HepG2 (cell line): ENCODE measurements around the gene PLXDC2. TPM values are rescaled to one million over a fixed set of nuclear protein-coding genes. Genes with fewer than 3 reads are reported as not detected.

ENCODE experiments used
- FOXJ3 ChIP-seq: sonication (generic); formaldehyde crosslinking; IDR thresholded peaks from 2 replicates; pipeline ENCODE4 v1.4.0; 2020; ENCODE audit warnings: missing genetic modification reagents, mild to moderate bottlenecking, borderline replicate concordance
- MTF1 ChIP-seq: sonication (generic); formaldehyde crosslinking; IDR thresholded peaks from 2 replicates; pipeline ENCODE4 v1.5.0; 2020; ENCODE audit warnings: missing genetic modification reagents
- NCOA1 ChIP-seq: sonication (generic); formaldehyde crosslinking; IDR thresholded peaks from 2 replicates; pipeline ENCODE4 v1.9.0; 2021; ENCODE audit warnings: missing genetic modification reagents
- NR1H2 ChIP-seq: sonication (generic); formaldehyde crosslinking; IDR thresholded peaks from 2 replicates; pipeline ENCODE4 v1.8.1; 2022; ENCODE audit warnings: low read depth, missing genetic modification reagents, borderline replicate concordance
- PHF8 ChIP-seq: sonication (generic); formaldehyde crosslinking; IDR thresholded peaks from 2 replicates; pipeline ENCODE4 v1.5.0; 2020; ENCODE audit warnings: missing genetic modification reagents
- PLRG1 ChIP-seq: fragments of 450-650 bp; conservative IDR thresholded peaks from 2 replicates; pipeline ENCODE4 v1.6.1; 2016
- SOX6 ChIP-seq, 2 experiments: fragments of 450-650 bp in 1 of 2; sonication (generic) in 1 of 2; formaldehyde crosslinking in 1 of 2; IDR thresholded peaks; 2 replicates each; pipeline versions ENCODE4 v1.4.0 to v1.6.1; 2017 to 2020; ENCODE audit warnings: antibody characterized with exemption in 1 of 2, mild to moderate bottlenecking in 1 of 2, missing genetic modification reagents in 1 of 2
- TBP ChIP-seq: sonication (generic); formaldehyde crosslinking; IDR thresholded peaks from 2 replicates; pipeline ENCODE4 v1.5.0; 2020; ENCODE audit warnings: missing genetic modification reagents
- ZFP36L1 ChIP-seq: sonication (generic); formaldehyde crosslinking; IDR thresholded peaks from 2 replicates; pipeline ENCODE4 v1.8.0; 2022; ENCODE audit warnings: mild to moderate bottlenecking, missing genetic modification reagents, moderate library complexity
- ZNF224 ChIP-seq: sonication (generic); formaldehyde crosslinking; IDR thresholded peaks from 2 replicates; pipeline ENCODE4 v1.5.0; 2020; ENCODE audit warnings: mild to moderate bottlenecking, missing genetic modification reagents
- polyA plus RNA-seq, 8 experiments: library from polyadenylated mRNA; depleted of rRNA in 3 of 8; stranded (reverse) in 7 of 8; unstranded in 1 of 8; fragments of >200 nt; fragmentation: Illumina TruSeq in 4 of 8; extraction: Trizol in 4 of 8; gene quantifications; 2 replicates each; pipeline versions ENCODE4 v1.2.1 to v1.2.3, GENCODE V29; 2011 to 2016; ENCODE audit warnings: low read depth in 4 of 8, missing spikeins in 1 of 8, mixed read lengths in 1 of 8; ENCODE audit not compliant: insufficient read depth in 1 of 8
- total RNA-seq, 5 experiments: library from RNA; depleted of rRNA; stranded (reverse); fragments of >200 nt; fragmentation: Illumina TruSeq; extraction: Trizol; gene quantifications; 2 replicates each; pipeline ENCODE4 v1.2.3, GENCODE V29; 2016; ENCODE audit warnings: low read depth in 1 of 5
- TF ChIP-seq, protein P1 (sequence below): sonication (generic); formaldehyde crosslinking; IDR thresholded peaks from 2 replicates; pipeline ENCODE4 v1.5.0; 2020; ENCODE audit warnings: missing genetic modification reagents
- TF ChIP-seq, protein P2 (sequence below): IDR thresholded peaks from 2 replicates; pipeline ENCODE4 v1.6.1; 2012; ENCODE audit warnings: low read length, improper control_type of control experiment
- TF ChIP-seq, protein P3 (sequence below): sonication (generic); formaldehyde crosslinking; IDR thresholded peaks from 2 replicates; pipeline ENCODE4 v1.5.0; 2020; ENCODE audit warnings: missing genetic modification reagents
- TF ChIP-seq, protein P4 (sequence below): sonication (generic); formaldehyde crosslinking; IDR thresholded peaks from 2 replicates; pipeline ENCODE4 v1.5.1; 2020; ENCODE audit warnings: mild to moderate bottlenecking, missing genetic modification reagents, borderline replicate concordance
- TF ChIP-seq, protein P5 (sequence below): sonication (generic); formaldehyde crosslinking; IDR thresholded peaks from 2 replicates; pipeline ENCODE4 v1.8.0; 2022; ENCODE audit warnings: missing genetic modification reagents, mild to moderate bottlenecking, borderline replicate concordance

Gene PLXDC2
- total and polyA plus RNA-seq, 2 of the 13 experiments (the other 11 are each of a cell fraction or from before 2014, with no cell fraction given) = 2.1 to 2.4 TPM

DNA sequence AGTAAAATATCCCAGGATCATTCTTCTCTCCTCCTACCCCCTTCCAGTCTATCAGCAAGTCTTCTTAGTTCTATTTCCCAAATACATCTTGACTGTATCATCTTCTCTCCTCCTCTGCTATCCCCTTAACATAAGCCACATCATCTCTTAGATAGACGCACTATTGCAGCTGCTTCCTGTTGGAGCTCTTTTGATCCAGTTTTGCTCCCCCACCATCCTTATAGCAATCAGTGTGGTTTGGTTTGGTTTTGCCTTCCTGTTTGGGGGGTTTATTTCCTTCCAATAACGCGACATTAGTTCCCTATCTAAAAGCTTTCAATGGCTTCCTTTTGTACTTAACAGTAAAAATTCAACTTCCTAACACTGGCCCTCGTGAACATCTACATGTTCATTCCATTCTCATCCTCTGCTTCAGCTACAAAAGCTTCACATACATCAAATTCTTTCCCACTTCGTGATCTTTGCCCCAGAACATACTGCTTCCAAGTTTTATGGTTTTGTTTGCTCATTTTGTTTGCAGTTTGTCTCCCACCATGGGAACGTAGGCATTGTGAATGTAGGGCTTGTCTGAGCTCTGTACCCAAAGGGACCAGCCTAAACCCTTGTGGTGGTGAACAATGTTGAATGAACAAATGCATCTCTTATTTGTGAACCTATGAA, 33.7 kb upstream of the PLXDC2 start (continued):
- TF ChIP-seq, protein P1, sequence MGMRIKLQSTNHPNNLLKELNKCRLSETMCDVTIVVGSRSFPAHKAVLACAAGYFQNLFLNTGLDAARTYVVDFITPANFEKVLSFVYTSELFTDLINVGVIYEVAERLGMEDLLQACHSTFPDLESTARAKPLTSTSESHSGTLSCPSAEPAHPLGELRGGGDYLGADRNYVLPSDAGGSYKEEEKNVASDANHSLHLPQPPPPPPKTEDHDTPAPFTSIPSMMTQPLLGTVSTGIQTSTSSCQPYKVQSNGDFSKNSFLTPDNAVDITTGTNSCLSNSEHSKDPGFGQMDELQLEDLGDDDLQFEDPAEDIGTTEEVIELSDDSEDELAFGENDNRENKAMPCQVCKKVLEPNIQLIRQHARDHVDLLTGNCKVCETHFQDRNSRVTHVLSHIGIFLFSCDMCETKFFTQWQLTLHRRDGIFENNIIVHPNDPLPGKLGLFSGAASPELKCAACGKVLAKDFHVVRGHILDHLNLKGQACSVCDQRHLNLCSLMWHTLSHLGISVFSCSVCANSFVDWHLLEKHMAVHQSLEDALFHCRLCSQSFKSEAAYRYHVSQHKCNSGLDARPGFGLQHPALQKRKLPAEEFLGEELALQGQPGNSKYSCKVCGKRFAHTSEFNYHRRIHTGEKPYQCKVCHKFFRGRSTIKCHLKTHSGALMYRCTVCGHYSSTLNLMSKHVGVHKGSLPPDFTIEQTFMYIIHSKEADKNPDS = no peak
- TF ChIP-seq, protein P2, sequence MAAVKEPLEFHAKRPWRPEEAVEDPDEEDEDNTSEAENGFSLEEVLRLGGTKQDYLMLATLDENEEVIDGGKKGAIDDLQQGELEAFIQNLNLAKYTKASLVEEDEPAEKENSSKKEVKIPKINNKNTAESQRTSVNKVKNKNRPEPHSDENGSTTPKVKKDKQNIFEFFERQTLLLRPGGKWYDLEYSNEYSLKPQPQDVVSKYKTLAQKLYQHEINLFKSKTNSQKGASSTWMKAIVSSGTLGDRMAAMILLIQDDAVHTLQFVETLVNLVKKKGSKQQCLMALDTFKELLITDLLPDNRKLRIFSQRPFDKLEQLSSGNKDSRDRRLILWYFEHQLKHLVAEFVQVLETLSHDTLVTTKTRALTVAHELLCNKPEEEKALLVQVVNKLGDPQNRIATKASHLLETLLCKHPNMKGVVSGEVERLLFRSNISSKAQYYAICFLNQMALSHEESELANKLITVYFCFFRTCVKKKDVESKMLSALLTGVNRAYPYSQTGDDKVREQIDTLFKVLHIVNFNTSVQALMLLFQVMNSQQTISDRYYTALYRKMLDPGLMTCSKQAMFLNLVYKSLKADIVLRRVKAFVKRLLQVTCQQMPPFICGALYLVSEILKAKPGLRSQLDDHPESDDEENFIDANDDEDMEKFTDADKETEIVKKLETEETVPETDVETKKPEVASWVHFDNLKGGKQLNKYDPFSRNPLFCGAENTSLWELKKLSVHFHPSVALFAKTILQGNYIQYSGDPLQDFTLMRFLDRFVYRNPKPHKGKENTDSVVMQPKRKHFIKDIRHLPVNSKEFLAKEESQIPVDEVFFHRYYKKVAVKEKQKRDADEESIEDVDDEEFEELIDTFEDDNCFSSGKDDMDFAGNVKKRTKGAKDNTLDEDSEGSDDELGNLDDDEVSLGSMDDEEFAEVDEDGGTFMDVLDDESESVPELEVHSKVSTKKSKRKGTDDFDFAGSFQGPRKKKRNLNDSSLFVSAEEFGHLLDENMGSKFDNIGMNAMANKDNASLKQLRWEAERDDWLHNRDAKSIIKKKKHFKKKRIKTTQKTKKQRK = no peak
- TF ChIP-seq SOX6 (IDR thresholded peaks at IDR 0.05) (no peak), SOX6 (CRISPR knock-in tag; IDR thresholded peaks at IDR 0.05) (peak; percentile 81), PHF8 (CRISPR knock-in tag) (no peak), MTF1 (CRISPR knock-in tag) (no peak), ZFP36L1 (CRISPR knock-in tag) (no peak), NR1H2 (no peak), NCOA1 (CRISPR knock-in tag) (no peak), ZNF224 (no peak), TBP (no peak), FOXJ3 (peak; percentile 26; the same call in 1 of the 2 replicates), PLRG1 (no peak)
- TF ChIP-seq, protein P3, sequence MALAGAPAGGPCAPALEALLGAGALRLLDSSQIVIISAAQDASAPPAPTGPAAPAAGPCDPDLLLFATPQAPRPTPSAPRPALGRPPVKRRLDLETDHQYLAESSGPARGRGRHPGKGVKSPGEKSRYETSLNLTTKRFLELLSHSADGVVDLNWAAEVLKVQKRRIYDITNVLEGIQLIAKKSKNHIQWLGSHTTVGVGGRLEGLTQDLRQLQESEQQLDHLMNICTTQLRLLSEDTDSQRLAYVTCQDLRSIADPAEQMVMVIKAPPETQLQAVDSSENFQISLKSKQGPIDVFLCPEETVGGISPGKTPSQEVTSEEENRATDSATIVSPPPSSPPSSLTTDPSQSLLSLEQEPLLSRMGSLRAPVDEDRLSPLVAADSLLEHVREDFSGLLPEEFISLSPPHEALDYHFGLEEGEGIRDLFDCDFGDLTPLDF = no peak
- TF ChIP-seq, protein P4, sequence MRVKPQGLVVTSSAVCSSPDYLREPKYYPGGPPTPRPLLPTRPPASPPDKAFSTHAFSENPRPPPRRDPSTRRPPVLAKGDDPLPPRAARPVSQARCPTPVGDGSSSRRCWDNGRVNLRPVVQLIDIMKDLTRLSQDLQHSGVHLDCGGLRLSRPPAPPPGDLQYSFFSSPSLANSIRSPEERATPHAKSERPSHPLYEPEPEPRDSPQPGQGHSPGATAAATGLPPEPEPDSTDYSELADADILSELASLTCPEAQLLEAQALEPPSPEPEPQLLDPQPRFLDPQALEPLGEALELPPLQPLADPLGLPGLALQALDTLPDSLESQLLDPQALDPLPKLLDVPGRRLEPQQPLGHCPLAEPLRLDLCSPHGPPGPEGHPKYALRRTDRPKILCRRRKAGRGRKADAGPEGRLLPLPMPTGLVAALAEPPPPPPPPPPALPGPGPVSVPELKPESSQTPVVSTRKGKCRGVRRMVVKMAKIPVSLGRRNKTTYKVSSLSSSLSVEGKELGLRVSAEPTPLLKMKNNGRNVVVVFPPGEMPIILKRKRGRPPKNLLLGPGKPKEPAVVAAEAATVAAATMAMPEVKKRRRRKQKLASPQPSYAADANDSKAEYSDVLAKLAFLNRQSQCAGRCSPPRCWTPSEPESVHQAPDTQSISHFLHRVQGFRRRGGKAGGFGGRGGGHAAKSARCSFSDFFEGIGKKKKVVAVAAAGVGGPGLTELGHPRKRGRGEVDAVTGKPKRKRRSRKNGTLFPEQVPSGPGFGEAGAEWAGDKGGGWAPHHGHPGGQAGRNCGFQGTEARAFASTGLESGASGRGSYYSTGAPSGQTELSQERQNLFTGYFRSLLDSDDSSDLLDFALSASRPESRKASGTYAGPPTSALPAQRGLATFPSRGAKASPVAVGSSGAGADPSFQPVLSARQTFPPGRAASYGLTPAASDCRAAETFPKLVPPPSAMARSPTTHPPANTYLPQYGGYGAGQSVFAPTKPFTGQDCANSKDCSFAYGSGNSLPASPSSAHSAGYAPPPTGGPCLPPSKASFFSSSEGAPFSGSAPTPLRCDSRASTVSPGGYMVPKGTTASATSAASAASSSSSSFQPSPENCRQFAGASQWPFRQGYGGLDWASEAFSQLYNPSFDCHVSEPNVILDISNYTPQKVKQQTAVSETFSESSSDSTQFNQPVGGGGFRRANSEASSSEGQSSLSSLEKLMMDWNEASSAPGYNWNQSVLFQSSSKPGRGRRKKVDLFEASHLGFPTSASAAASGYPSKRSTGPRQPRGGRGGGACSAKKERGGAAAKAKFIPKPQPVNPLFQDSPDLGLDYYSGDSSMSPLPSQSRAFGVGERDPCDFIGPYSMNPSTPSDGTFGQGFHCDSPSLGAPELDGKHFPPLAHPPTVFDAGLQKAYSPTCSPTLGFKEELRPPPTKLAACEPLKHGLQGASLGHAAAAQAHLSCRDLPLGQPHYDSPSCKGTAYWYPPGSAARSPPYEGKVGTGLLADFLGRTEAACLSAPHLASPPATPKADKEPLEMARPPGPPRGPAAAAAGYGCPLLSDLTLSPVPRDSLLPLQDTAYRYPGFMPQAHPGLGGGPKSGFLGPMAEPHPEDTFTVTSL = peak; percentile 62; the same call in 1 of the 2 replicates
- TF ChIP-seq, protein P5, sequence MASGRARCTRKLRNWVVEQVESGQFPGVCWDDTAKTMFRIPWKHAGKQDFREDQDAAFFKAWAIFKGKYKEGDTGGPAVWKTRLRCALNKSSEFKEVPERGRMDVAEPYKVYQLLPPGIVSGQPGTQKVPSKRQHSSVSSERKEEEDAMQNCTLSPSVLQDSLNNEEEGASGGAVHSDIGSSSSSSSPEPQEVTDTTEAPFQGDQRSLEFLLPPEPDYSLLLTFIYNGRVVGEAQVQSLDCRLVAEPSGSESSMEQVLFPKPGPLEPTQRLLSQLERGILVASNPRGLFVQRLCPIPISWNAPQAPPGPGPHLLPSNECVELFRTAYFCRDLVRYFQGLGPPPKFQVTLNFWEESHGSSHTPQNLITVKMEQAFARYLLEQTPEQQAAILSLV (CRISPR knock-in tag) = no peak
